Esophagus squamous epithelium (tissue), 4 donors: ENCODE data around the gene CWC15.

Source experiments
- CTCF ChIP-seq, 6 experiments: fragments of 450-650 bp in 4 of 6; fragments of 200-600 bp in 2 of 6; sonication (generic) in 2 of 6; IDR thresholded peaks; one replicate each; pipeline ENCODE4 v1.5.1; 2016 to 2019; ENCODE audit warnings: antibody characterized with exemption in 6 of 6, mild to moderate bottlenecking in 4 of 6, moderate library complexity in 4 of 6
- POLR2A ChIP-seq, 4 donors: fragments of 450-650 bp; IDR thresholded peaks; one replicate each; pipeline ENCODE4 v1.6.1; 2017; ENCODE audit warnings: antibody characterized with exemption in 4 of 4, mild to moderate bottlenecking in 4 of 4, moderate library complexity in 3 of 4

- TF ChIP-seq CTCF (IDR thresholded peaks at IDR 0.05) (no peak), POLR2A (IDR thresholded peaks at IDR 0.05) (no peak)
These were observed 822 bp upstream of the CWC15 start for GRCh38 chr11:94974178-94974577.
